CD14-positive monocyte (primary cell): ENCODE results near the gene HS6ST1. TPM values are rescaled to one million over a fixed set of nuclear protein-coding genes. Genes with fewer than 3 reads are reported as not detected.

Source experiments
- DNase-seq, 3 donors: peaks; one replicate each; pipeline ENCODE4 v3.0.0-alpha.2; 2011 to 2022
- H2AFZ ChIP-seq: 2 replicates; pipeline ENCODE4 v1.6.0; 2012; ENCODE audit warnings: mild to moderate bottlenecking, low read depth, low read length, inconsistent platforms; ENCODE audit not compliant: insufficient read depth, poor library complexity, severe bottlenecking
- H3K27ac ChIP-seq, 2 donors: 1 replicate in 1 of 2; 2 replicates in 1 of 2; pipeline ENCODE4 v1.5.1; 2012 to 2013; ENCODE audit warnings: low read length in 2 of 2, control low read depth in 1 of 2, inconsistent platforms in 1 of 2, low read depth in 1 of 2, mild to moderate bottlenecking in 1 of 2
- H3K27me3 ChIP-seq, 2 donors: one replicate each; pipeline versions ENCODE4 v1.6.0 to v1.6.1; 2011 to 2013; ENCODE audit warnings: low read length in 2 of 2; ENCODE audit not compliant: control insufficient read depth in 2 of 2, insufficient read depth in 2 of 2
- H3K36me3 ChIP-seq, 2 donors: replicated peaks in 1 of 2; 1 replicate in 1 of 2; 2 replicates in 1 of 2; pipeline versions ENCODE4 v1.5.1 to v1.6.1; 2012 to 2013; ENCODE audit warnings: low read length in 2 of 2, control low read depth in 1 of 2, inconsistent platforms in 1 of 2, mild to moderate bottlenecking in 1 of 2; ENCODE audit not compliant: insufficient read depth in 2 of 2, control insufficient read depth in 1 of 2
- H3K4me1 ChIP-seq, 2 donors: 1 replicate in 1 of 2; 2 replicates in 1 of 2; pipeline versions ENCODE4 v1.5.1 to v1.6.1; 2012 to 2013; ENCODE audit warnings: low read length in 2 of 2, control low read depth in 1 of 2, inconsistent platforms in 1 of 2, mild to moderate bottlenecking in 1 of 2, moderate library complexity in 1 of 2; ENCODE audit not compliant: insufficient read depth in 2 of 2, control insufficient read depth in 1 of 2
- H3K4me2 ChIP-seq: replicated peaks from 2 replicates; pipeline ENCODE3; 2012; ENCODE audit warnings: low read length, moderate library complexity, mild to moderate bottlenecking; ENCODE audit not compliant: poor library complexity, severe bottlenecking; ENCODE audit errors: extremely low read depth
- H3K4me3 ChIP-seq, 3 experiments: fragments of 200-600 bp in 1 of 3; sonication (generic) in 1 of 3; replicated peaks in 1 of 3; 1 replicate in 2 of 3; 2 replicates in 1 of 3; pipeline ENCODE4 v1.5.1; 2011 to 2013; ENCODE audit warnings: low read length in 3 of 3, mild to moderate bottlenecking in 3 of 3, control low read depth in 2 of 3, low read depth in 2 of 3, inconsistent platforms in 1 of 3, moderate library complexity in 1 of 3
- H3K79me2 ChIP-seq: 2 replicates; pipeline ENCODE4 v1.6.0; 2012; ENCODE audit warnings: mild to moderate bottlenecking, control low read depth, inconsistent platforms, low read length, moderate library complexity; ENCODE audit not compliant: insufficient read depth
- H3K9ac ChIP-seq: 2 replicates; pipeline ENCODE4 v1.6.0; 2017; ENCODE audit warnings: low read length, mild to moderate bottlenecking; ENCODE audit not compliant: insufficient read depth, poor library complexity, severe bottlenecking
- H3K9me3 ChIP-seq, 2 donors: replicated peaks in 1 of 2; 1 replicate in 1 of 2; 2 replicates in 1 of 2; pipeline versions ENCODE4 v1.5.1 to v1.6.1; 2012 to 2013; ENCODE audit warnings: low read length in 2 of 2, control low read depth in 1 of 2; ENCODE audit not compliant: control insufficient read depth in 1 of 2, insufficient read depth in 1 of 2
- H4K20me1 ChIP-seq: 2 replicates; pipeline ENCODE4 v1.6.0; 2012; ENCODE audit warnings: mild to moderate bottlenecking, low read length, control low read depth, moderate library complexity; ENCODE audit not compliant: insufficient read depth
- H3K27ac Mint-ChIP-seq, 7 donors: one replicate each; pipeline ENCODE4 v1.8.0; 2020; ENCODE audit warnings: mild to moderate bottlenecking in 7 of 7, mixed read lengths in 7 of 7, moderate library complexity in 6 of 7, inconsistent platforms in 2 of 7
- H3K27me3 Mint-ChIP-seq, 3 donors: one replicate each; pipeline ENCODE4 v1.8.0; 2021 to 2022; ENCODE audit warnings: low read depth in 3 of 3, mild to moderate bottlenecking in 3 of 3, mixed read lengths in 3 of 3, moderate library complexity in 3 of 3, inconsistent platforms in 1 of 3
- H3K36me3 Mint-ChIP-seq, 2 donors: one replicate each; pipeline ENCODE4 v1.8.0; 2020; ENCODE audit warnings: mixed read lengths in 2 of 2, inconsistent platforms in 1 of 2, mild to moderate bottlenecking in 1 of 2
- H3K4me1 Mint-ChIP-seq: one replicate; pipeline ENCODE4 v1.8.0; 2020; ENCODE audit warnings: mild to moderate bottlenecking, mixed read lengths
- H3K4me3 Mint-ChIP-seq, 2 donors: one replicate each; pipeline ENCODE4 v1.8.0; 2020; ENCODE audit warnings: mild to moderate bottlenecking in 2 of 2, mixed read lengths in 2 of 2, moderate library complexity in 1 of 2
- H3K9me3 Mint-ChIP-seq, 7 donors: one replicate each; pipeline ENCODE4 v1.8.0; 2020 to 2022; ENCODE audit warnings: mixed read lengths in 7 of 7, mild to moderate bottlenecking in 6 of 7, moderate library complexity in 6 of 7, inconsistent platforms in 2 of 7
- WGBS: methylation state at CpG from one replicate; pipeline ENCODE4 v1.1.5; 2013; ENCODE audit warnings: missing lambda C conversion rate; ENCODE audit not compliant: insufficient coverage; 5-methylcytosine and 5-hydroxymethylcytosine counted together
- intact Hi-C, 2 donors: fragments of 100-400 bp; cut with micrococcal nuclease; formaldehyde crosslinking; loops; one replicate each; pipeline versions ENCODE4 v1.15.0 to v1.15.1; 2023
- polyA plus RNA-seq, 3 donors: library from polyadenylated mRNA; depleted of rRNA in 1 of 3; unstranded in 2 of 3; stranded (reverse) in 1 of 3; fragments of 300-500 nt in 2 of 3; fragments of >200 nt in 1 of 3; fragmentation: Illumina TruSeq in 2 of 3; gene quantifications; 1 replicate in 2 of 3; 2 replicates in 1 of 3; pipeline ENCODE4 v1.2.3, GENCODE V29; 2012 to 2021
- TF ChIP-seq, protein P1 (sequence below): fragments of 200-600 bp; IDR thresholded peaks from one replicate; pipeline ENCODE4 v1.8.0; 2022; ENCODE audit warnings: antibody characterized with exemption, mild to moderate bottlenecking

The HS6ST1 gene
- polyA plus RNA-seq, 3 donors = 2.9 to 5.4 (median 4.0) TPM

DNA sequence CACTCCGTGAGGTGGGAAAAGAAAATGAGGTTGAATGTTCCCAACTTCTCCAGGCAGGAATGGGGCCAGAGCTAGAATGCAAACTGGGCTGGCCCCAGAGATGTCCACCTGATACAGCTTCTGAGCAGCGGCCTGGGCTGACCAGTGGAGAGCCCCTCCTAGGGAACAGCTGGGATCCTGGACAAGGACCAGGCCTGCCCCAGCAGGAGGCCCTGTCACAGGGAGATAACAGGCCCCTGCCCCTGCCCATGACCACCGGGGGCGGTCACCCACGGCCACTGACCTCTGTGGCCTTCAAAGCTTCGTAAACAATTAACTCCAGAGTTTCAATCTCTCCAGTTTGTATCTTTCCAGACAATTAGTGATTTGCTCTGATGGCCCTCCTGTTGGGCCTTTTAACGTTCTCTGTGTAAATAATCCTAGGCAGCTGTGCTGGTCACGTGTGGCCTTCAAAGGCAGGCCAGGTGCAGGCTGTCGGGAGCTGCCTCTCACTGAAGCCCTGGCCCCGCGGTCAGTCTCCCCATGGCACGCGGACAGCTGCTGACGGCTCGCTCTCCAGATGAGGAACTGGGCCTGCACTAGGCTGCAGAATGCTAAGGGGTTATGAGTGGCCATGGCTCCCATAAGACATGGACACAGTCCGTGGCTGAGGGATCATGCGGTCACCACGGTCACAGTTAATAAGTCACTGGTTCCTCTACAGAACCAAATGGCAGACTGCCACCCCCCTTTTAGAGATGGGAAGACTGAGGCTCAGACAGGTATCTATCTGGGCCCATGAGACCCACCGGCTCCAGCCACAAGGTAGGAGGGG, 9.2 kb downstream of the HS6ST1 start:
- H4K20me1 ChIP-seq = peaks cover 100% of the 10 kb centered on the region
- intact Hi-C loops = loop anchor here in 1 of 2 donors (10.0 kb wide), 3 partner anchors 135 to 445 kb away; no protein-coding TSS in a partner anchor
- 92% methylated on average over 13 of the region's 19 CpGs for WGBS
- peaks cover 28% of the 10 kb centered on the region for H3K79me2 ChIP-seq
- H3K4me3 ChIP-seq = no peak overlapping the region
- Mint-ChIP-seq H3K9me3 (no peaks in the 10 kb centered on the region), H3K27me3 (peaks cover 0 to 2% (median 1%) of the 10 kb centered on the region in 3 donors), H3K27ac (peak overlapping the region in 2 of 7 donors; percentile 7 to 57), H3K4me3 (no peak overlapping the region), H3K36me3 (peaks cover 14 to 39% of the 10 kb centered on the region in 2 donors), H3K4me1 (peaks cover 24% of the 10 kb centered on the region)
- TF ChIP-seq, protein P1, sequence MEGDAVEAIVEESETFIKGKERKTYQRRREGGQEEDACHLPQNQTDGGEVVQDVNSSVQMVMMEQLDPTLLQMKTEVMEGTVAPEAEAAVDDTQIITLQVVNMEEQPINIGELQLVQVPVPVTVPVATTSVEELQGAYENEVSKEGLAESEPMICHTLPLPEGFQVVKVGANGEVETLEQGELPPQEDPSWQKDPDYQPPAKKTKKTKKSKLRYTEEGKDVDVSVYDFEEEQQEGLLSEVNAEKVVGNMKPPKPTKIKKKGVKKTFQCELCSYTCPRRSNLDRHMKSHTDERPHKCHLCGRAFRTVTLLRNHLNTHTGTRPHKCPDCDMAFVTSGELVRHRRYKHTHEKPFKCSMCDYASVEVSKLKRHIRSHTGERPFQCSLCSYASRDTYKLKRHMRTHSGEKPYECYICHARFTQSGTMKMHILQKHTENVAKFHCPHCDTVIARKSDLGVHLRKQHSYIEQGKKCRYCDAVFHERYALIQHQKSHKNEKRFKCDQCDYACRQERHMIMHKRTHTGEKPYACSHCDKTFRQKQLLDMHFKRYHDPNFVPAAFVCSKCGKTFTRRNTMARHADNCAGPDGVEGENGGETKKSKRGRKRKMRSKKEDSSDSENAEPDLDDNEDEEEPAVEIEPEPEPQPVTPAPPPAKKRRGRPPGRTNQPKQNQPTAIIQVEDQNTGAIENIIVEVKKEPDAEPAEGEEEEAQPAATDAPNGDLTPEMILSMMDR = no peak
- H3K9ac ChIP-seq = no peak overlapping the region
- no peak overlapping the region for H3K4me2 ChIP-seq
- no peak overlapping the region for H2AFZ ChIP-seq
- H3K27me3 ChIP-seq = no peaks in the 10 kb centered on the region
- H3K9me3 ChIP-seq = no peaks in the 10 kb centered on the region
- H3K4me1 ChIP-seq = peaks cover 3 to 9% of the 10 kb centered on the region in 2 donors
- H3K27ac ChIP-seq = no peak overlapping the region
- DNase-seq = no peak
- H3K36me3 ChIP-seq = peaks cover 4 to 6% of the 10 kb centered on the region in 2 donors

DNA sequence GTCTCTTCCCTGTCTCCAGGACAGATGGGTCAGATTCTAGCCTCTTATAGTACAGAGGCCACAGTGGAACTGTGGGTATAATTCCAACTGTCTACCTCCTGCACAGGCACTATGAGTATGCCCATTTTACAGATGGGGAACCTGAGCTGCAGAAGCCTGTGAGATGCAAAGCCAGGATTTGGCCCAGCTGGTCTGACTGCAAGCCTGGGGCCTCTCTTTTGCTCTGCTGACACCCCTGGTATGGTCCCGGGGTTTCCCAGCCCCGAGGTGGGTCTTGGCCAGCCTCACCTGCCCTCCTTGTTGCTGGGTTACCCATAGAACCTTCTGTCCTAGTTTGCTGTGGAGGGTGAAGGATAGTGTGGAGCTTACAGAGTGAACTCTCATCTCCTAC, 9.8 kb downstream of the HS6ST1 start:
- TF ChIP-seq, protein P1 = no peak
- Histone ChIP-seq H3K27me3 (no peaks in the 10 kb centered on the region), H3K27ac (no peak overlapping the region), H3K4me1 (peaks cover 3 to 9% of the 10 kb centered on the region in 2 donors), H3K9me3 (no peaks in the 10 kb centered on the region), H3K9ac (no peak overlapping the region), H3K4me2 (no peak overlapping the region), H4K20me1 (peaks cover 100% of the 10 kb centered on the region), H2AFZ (no peak overlapping the region), H3K36me3 (peaks cover 4 to 6% of the 10 kb centered on the region in 2 donors), H3K79me2 (peaks cover 28% of the 10 kb centered on the region), H3K4me3 (no peak overlapping the region)
- H3K9me3 Mint-ChIP-seq = no peaks in the 10 kb centered on the region
- H3K36me3 Mint-ChIP-seq = peaks cover 8 to 33% of the 10 kb centered on the region in 2 donors
- no peak overlapping the region for H3K4me3 Mint-ChIP-seq
- intact Hi-C loops = no loop called here
- 75% methylated on average over 2 of the region's 2 CpGs for WGBS
- DNase-seq = no peak
- H3K27ac Mint-ChIP-seq = peak overlapping the region in 1 of 7 donors; percentile 24
- peaks cover 0 to 2% (median 1%) of the 10 kb centered on the region in 3 donors for H3K27me3 Mint-ChIP-seq
- peaks cover 18% of the 10 kb centered on the region for H3K4me1 Mint-ChIP-seq
